A549 treated with AZD9567 at 1 μM for 4 hours (cell line): ENCODE results near the gene HMX1. TPM values are rescaled to one million over a fixed set of nuclear protein-coding genes. Genes with fewer than 3 reads are reported as not detected.

Source experiments
- total RNA-seq: library from RNA; stranded (reverse); fragments of 200-300 nt; extraction: Qiagen RNA extraction; gene quantifications from 5 replicates; pipeline ENCODE4 v1.2.3, GENCODE V29; 2022; ENCODE audit not compliant: insufficient read depth

The HMX1 gene
- 0.09 to 0.21 TPM (median 0.17 TPM) in 4 of 5 replicates, not detected in the other for total RNA-seq

GRCh38 chr4:8871417-8872401 lies at the start of gene HMX1:
Gene HMX1 (minus strand): TSS chr4:8871839. CDS start chr4:8871614, 225 bp downstream.

